ENCODE data around the gene NCKAP5.
"Not testable (repeated sequence)": the region's sequence is repeated elsewhere in the genome, so short reads cannot be mapped to it uniquely, and the experiment has no call there.

The NCKAP5 gene

DNA sequence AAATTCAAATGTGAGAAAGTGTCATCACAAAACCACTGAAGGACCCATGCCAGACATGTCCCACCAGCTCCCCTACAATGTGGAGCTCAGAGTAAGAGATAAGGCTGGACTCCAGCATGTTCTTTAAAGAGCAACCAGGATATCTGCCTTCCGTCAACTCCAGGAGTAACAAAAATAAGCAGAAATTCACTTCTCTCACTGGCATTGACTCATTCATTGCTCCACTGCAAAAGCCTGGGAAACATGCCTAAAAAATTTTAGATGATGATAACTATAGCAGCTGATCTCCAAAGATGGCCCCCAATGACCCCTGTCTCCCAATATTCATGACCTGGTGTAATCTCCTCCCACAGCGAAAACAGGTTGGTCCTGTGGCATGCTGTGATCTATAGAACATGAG, 314.5 kb downstream of the NCKAP5 start:
- no peak for DNase-seq

DNA sequence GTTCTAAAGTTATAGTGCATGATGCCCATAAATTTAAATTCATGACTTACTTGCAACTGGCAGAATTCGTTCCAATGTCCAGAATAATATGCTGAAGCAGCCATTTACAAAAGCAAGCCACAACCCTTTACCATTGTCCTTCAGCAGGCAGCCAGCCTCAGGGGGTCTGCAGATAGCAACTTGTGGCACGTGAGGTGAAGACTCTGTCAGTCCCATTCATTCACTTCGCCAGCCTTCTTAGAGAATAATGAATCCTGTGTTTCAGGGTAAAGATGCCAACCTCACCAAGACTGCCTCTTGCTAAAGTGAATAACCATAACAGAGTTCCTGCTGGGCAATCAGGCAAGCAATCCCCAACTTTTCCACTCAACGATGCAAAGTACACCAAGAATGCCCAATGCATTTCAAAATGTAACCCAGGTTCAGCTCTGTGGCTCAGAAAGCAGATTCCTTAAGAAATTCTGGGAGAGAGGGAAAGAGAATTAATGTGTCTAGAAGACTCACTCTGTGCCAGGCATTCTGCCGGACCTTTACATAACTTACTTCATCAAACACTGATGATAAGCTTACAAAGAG, 315.4 kb downstream of the NCKAP5 start:
- no peak for DNase-seq

DNA sequence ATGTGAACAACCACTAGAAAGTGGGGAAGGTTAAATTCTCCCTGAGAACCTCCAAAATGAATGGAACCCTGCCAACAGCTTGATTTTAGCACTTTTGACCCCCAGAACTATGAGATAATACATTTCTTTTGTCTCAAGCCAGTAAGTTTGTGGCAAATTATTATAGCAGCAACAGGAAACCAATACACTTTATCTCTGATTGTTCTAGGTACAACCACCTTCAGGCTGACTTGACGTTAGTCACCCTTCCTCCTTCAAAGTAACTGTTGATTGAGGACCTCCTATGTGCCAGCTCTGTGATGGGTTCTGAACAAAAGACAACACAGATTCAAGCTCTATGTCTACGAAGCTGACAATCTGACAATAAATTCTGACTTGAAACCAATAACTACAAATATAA, 318.9 kb downstream of the NCKAP5 start:
- DNase-seq: no peak

DNA sequence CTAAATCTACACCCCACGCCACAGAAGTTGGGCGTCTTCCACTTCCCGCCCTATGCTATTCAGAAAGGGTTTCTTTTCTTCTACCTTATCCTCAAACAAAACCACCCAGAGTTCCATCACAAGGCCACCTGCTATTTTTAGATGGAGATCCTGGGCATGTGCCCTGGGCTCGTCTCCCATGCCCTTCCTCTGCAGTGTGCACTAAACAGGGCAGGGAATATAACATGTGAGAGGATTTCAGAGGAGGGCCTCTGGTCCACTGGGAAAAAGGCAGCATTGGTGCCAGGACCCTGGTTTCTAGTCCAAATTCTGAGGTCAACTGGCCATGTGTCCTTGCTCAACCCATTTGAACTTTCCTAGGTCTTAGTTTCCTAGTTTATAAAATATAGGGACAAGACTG, 320.0 kb downstream of the NCKAP5 start:
- no peak for DNase-seq

DNA sequence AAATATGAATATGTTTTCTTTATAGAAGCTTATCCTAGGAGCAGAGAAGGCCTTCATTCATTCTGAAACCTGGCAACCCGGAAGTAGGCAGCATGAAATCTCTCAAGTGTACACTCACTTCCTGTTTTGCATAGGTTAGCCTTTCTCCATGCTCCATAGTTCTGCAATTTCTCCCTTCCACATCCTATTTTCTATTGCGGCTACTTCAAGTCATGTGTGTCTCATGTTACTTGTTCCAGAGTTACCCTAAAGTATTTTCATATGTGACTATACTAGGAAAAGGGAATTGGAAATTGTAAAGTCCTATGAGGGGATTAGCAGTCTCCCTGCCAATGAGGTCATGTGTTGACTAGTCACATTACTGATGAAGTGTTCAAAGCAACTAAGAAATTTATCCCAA, 320.6 kb downstream of the NCKAP5 start:
- DNase-seq: no peak

DNA sequence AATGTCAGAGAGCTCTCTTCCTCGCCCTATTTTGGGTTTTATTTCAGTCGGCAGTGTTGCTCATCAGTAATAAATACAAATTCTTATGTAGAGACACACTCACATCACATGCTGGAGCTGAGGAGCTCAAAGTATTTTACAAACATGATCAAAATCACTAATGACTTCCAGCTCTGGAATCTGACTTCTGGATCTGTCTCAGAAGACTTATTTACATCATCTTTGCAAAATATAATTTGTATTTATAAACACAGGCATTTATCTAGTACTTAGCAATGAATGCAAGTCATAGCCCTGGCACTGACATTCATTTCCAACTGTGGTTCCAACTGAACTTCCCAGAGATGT, 327.1 kb downstream of the NCKAP5 start:
- peak; percentile 62 for DNase-seq

DNA sequence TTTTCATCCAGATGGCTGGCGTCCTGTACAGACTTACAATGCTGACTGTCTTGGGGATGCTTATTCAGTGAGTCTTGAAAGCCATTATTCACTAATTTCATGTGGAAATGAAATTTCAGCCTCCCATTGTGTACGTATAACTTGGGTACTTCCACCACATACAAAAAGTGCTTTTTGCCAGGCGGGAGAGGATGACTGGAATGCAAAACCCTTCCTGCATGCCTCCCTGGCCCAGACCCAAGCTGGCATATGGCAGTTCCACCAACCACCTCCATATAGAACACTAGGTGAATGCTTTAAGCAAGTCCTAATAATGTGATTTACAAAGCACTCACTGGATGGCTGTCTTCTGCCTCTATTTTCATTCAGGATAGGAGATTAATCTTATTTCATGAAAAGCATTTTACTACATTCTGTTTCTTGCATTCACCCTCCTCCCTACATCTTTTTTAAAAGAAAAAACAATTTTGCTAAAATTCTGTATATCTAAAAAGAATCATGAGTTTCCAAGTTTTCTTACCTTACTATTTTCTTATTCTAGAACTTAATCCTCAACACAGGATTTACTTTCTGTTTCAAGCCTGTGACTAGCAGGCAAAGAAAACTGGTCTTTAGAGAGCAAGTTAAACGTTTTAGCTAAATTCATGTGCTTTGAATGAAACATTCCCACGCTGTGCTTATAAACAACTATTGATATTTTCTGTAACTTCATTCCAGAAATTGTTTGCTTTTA, 327.6 kb downstream of the NCKAP5 start:
- peak; percentile 46 for DNase-seq

DNA sequence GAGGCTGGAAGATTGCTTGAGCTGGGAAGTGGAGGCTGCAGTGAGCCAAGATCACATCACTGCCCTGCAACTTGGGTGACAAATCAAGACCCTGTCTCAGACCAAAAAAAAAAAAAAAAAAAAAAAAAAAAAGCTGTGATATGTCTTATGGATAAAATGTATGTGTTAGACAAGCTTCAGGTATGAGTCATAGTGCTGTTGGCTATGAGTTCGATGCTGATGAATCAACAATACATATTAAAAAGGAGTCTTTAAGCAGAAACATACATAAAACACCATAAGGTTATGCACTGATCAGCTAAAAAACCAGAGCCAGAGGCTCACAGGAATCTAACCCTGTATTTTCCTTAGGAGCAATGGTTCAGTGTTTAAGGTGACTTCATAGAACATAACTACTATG, 332.3 kb downstream of the NCKAP5 start:
- DNase-seq: peak; percentile 77

DNA sequence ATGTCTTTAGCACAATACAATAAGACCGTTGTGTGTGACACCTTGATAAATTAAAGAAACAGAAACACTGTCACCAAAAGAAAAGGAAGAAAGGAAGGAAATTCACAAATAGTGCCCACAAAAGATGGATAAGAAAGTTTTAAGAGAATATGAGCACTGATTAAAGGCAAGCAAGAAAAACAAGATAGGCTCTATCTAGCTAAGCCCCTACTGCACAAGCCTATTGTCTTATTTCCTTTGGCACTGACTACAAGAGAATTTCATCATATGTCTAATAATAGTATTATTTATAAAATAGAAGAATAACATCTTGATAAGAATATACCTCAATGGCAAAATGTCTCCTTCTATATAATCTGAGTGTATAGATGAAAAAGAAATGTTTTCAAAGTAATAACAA, 335.7 kb downstream of the NCKAP5 start:
- DNase-seq: no peak

DNA sequence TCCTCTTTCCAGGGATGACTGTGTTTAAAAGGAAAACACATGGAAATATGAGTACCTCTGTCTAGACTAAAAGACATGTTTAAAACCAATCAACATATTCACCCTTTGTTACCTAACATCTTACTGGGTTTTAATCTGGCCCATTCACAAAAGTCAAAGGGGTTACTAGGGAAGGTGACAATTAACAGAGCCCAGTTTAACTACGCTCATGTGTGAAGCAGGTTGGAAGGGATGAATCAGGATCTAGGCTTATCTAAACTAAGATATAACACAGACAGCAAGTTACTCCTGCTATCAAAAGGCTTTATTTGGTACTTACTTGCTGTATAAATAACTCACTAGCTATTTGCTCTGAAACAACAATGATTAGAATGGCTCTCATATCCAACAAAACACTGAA, 337.0 kb downstream of the NCKAP5 start:
- no peak for DNase-seq

DNA sequence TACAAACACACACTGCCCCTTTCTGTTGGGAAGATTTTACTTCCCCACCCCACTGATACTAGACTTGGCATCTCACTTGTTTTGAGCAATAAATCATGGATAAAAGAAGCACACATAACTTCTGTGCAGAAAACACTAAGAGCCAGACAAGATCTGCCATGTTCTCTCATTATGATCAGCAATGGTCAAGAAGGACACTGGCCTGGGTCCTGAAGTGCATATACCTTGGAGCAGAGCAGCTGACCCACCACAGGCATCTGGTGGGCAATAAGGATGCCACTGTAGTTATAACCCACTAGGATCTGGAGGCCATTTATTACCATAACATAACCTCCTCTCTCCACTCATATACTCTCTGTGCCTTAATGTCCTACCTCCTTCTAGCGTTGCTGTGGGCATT, 338.3 kb downstream of the NCKAP5 start:
- DNase-seq: no peak

DNA sequence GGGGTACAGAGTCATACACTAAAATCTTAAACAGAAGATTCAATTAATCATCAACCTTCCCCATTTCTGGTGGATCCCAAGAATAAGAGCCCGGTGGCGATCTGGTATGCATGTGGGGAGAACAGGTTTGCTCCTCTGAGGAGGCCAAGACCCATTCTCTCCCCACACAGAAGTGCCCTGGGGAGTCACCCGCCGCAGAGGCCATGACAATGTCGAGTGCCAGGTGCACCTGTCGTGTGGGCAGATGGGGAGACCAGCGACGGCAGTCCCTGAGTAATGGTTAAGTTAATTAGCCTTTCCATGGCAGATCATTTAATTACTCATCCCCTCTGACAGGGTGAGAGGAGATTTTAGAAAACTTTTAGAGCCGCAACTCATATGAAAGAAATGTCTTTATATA, 345.0 kb downstream of the NCKAP5 start:
- no peak for DNase-seq

DNA sequence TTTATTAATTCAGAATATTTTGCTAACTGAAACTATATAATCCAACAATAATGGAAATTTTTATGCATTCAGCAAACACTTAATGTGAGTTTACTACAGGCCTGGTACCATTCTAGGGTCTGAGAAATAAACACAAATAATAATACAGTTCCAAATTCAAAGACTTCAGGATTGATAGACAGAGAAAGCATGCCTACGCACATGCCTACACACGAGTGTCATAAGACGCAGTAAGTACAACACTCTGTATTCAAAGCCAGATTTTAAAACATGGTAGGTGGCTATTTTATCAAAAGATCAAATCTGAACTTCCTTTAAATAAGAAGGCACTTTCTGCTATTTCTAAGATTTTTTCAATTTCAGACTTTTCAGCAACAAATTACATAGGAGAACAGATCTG, 346.9 kb downstream of the NCKAP5 start:
- no peak for DNase-seq

DNA sequence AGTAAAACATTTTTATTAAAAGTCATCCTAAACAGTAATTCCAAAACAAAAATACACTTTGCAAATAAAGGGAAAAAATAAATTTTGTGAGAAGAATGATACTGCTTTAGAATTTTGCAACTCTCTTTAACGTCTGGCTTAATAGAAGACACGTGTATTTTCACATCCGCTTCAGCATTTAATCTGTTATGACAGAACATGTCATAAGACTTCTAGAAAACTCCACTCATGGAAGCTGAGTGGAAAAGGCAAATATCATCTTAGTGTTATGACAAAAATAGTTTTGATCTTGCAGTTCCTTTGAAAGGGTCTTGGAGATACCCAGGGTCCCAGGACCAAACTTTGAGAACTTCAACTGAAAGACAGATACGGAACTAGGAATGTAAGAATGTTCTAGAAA, 350.1 kb downstream of the NCKAP5 start:
- DNase-seq: no peak

DNA sequence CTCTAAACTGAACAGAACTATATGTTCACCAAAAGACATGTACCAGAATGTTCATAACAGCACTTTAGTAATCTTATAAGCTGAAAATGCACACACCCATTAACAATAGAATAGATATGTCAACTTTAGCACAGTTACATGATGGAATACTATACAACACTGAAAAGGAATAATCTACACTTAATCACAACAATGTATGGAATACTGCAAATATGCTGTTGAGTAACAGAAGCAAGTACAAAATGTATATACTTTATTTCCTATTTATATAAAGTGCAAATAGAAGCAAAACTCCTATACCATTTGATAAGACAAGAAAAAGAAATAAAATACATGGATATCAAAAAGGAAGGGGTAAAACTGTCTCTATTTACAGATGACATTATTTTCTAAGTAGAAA, 352.8 kb downstream of the NCKAP5 start:
- no peak for DNase-seq

DNA sequence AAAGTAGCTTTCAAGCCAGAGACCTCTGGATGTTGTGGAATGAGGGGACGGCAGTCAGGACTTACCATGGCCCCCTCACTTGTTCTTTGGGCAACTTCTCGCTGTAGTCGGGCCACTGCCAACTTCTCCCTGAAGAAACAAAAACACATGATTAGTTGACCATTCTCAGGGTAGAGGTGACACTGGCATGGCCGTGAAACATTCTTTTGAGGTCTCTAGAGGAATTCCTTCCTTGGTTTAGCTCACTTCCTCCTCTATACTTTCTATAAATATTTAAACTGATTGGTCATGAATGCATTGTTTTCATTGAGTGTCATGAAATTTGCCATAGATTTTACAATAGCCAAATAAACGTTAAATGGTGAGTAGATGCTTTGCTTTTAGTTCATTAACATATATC, 354.6 kb downstream of the NCKAP5 start:
- DNase-seq: peak; percentile 49

DNA sequence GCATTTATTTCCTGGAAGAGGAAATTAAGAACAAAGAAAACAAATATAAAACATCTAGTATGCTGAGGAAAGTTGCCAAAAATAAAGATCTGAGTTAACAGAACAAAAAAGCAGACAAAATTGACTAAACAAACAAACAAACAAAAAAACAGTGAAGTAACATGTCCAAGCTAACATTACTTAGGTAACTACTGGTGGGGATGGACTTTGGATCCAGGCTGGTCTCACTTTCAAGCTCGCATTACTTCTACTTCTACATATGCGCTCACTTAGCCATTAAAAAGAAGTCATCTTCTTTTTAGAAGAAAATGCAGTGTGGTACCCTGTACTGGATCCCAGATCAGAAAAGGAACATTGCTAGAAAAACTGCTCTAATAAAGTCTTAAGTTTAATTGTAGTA, 358.9 kb downstream of the NCKAP5 start:
- DNase-seq: no peak

DNA sequence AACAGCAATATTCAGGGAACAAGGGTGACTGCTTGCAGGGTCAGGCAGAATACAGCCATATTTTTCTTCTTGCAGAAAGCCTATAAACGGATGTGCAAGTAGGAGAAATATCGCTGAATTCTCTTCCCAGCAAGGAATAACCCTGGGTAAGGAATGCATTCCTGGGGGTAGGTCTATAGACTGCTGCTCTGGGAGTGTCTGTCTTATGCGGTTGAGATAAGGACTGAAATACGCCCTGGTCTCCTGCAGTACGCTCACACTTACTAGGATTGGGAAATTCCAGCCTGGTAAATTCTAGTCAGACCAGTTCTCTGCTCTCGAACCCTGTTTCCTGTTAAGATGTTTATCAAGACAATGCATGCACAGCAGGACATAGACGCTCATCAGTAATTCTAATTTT, 361.6 kb downstream of the NCKAP5 start:
- not testable (repeated sequence) for DNase-seq

DNA sequence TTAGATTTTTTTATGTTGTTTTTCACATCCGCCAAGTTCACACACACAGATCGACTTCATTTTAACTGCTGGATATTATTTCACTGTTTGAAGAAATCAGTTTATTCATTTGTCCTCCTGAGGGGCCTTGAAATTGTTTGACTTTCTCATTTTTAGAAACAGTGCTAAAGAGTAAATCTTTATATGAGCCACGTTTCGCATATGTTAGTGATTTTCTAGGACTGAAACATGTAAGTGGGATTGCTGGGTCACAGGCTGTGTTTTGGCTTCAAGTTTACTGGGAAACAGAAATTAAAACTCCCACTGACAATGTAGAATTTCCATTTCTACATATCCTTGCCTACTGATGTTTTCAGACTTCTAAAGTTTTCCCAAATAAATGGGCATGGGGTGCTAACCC, 363.8 kb downstream of the NCKAP5 start:
- no peak for DNase-seq

DNA sequence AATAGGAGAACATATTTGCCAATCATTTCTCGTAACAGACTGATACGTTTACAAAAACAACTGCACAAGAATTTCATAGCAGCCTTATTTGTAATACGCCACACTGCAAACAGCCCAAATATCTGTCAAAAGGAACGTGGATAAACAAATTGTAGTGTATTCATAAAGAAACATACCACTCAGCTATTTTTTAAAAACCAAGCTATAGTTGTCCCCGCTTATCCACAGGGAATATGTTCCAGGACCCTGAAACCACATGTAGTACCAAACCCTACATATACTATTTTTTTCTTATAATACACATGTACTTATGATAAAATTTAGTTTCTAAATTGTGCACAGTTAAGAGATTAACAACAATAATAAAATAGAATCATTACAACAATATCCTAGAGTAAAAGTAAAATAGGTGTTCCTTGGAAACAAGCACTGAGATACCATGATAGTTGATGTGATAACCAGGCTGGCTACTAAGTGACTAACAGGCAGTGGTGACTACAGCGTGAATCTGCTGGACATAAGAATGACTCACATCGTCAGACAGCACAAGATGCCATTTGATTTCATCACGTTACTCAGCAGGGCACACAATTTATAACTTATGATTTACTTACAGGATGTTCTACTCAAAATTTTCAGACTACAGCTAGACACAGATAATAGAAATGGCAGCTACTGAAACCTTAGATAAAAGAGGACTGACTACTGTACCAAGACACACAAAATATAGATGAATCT, 367.4 kb downstream of the NCKAP5 start:
- DNase-seq: peak; percentile 97

DNA sequence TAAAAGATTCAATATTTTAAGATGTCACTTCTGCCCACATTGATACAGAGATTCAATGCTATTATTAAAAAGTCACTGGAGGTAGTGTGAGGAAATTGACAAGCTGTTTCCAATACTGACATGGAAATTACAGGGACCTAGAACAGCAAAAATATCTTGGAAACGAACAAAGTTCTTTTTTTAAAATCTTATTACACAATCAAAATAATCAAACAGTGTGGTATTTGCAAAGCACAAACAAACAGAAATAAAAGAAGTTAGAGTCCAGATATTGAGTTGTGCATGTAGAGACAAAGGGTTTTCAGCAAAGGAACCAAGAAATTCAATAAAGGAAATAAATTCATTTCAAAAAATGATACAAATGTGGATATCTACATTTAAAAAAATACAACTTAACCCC, 369.6 kb downstream of the NCKAP5 start:
- no peak for DNase-seq

DNA sequence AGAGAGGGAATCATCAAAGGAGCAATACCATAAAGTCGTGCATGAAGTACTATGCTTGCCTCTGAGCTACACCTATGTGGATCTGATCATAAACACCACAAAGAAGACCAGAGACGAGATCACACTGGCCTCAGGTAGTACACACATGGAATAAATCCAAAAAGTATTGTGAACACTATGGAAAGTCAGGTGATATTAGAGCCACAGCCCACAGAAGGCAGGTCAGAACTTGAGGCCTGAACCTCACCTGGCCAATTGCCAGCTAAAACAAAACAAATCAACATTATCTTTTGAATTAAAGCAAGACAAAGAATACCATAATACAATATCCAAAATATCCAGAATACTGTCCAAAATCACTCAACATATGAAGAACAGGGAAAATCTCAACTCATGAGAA, 371.1 kb downstream of the NCKAP5 start:
- no peak for DNase-seq

DNA sequence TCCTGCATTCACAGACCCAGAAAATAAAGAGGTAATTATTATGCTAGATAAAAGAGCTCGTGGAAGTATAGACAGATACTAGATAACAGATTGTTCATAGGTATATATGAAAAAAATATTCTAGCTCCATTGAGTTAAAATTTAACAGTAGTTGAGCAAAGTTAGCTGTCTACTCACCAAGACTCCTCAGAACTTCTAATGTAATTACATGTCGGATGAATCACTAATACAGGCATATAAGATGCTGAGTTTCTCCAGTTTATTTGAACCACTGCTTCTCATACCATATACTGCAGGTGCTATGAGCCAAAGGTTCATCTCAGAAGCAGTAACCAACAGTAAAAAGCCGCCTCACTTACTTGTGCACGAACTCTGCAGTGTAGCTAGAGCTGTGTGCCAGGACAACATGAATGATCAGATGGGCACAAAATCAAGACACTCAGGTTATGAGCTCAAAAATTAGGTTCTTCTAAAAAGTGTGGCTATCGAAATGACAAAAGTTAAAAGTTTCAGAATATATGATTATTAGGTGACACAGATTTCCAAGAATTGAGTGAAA, 373.4 kb downstream of the NCKAP5 start:
- DNase-seq: no peak

DNA sequence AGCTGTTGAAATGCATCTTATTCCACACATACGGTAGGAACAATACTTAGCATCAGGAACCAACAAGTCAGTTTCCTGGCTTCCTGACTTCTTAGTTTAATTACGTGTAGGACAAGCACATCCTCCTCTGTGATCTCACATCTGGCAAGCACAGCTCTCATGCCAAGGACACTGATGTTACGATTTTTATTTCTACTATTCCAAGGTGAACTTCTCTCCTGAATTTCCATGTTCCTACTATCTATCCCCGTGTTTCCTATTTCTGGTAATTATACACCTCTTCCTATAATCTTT, 374.0 kb downstream of the NCKAP5 start:
- no peak for DNase-seq

Measured in fibroblast of skin of back (primary cell).